ENCODE data around the gene STEAP1.

STEAP1 gene

DNA sequence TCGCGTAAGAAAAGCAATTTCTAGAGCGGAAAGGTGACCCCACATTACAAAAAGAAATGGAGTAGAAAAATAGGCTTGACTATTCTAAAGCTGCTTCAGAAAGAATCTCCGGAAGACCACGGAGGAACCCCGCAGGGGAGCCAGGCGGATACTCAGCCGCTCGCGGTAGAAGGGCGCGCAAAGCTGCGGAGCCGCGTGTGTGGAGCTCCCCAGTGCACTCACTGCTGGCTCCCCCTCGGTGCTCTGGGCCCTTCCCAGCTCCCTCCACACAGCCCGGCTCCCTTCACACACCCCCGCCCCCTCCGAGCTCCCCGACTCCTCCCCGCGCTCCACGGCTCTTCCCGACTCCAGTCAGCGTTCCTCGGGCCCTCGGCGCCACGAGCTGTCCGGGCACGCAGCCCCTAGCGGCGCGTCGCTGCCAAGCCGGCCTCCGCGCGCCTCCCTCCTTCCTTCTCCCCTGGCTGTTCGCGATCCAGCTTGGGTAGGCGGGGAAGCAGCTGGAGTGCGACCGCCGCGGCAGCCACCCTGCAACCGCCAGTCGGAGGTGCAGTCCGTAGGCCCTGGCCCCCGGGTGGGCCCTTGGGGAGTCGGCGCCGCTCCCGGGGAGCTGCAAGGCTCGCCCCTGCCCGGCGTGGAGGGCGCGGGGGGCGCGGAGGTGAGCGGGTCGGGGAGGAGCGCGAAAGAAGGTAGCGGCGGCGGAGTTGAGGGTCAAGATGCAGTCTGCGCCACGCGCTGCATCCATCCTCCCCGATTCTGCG is 57.3 kb downstream of the STEAP1 start, which contains the start of gene STEAP2:
Gene STEAP2, plus strand, starts transcription at position 350 of the 758 bp plus-strand sequence. CDS start 13,343 bp downstream, outside the sequence.
- peak; percentile 65 for DNase-seq (ENCODE audit: low spot score)

DNA sequence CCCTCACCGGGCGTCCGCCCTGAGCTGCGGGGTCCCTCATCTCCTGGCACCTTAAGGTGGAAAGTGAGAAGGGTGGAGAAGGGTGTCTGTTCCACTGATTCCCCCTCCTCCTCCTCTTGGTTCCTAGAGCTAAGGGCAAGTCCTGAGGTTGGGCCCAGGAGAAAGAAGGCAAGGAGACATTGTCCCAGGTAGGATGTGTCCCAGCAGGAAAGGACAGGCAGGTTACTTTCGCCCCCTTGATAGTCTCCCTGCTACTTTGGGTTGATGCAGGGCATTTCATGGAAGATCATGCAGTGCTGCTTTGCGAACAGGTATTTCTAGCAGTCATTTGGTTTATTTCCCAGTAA is 57.9 kb downstream of the STEAP1 start:
- no peak for DNase-seq (ENCODE audit: low spot score)

DNA sequence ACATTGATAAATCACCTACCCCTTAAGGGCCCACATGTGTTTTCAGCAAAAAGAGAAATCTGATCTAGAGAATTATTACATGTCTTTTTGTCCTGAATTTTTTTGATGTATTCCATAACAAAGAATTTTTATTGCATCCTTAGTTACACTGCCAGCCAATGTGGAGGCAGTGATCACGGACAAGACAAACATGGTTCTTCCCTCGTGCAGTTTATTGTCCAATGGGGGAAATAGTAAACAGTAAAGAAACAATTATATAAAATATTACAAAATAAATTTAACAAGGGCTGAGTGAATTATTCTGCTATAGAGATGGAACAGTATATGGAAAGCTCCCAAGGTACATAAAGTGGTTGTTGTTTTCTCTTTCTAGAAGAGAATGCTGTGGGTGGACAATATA is 59.3 kb downstream of the STEAP1 start:
- DNase-seq (ENCODE audit: low spot score) = no peak

All from HuH-7.5 (cell line).